GM23338 (cell line): ENCODE measurements around the gene SIGLEC9. TPM values are rescaled to one million over a fixed set of nuclear protein-coding genes. Genes with fewer than 3 reads are reported as not detected.

Experiments used
- ATAC-seq: fragments of 200-7000 bp; cut with Tn5 transposase; 3 replicates; pipeline ENCODE4 v1.9.1; 2020
- DNase-seq: peaks from one replicate; pipeline ENCODE4 v3.0.0-alpha.2; 2015; ENCODE audit warnings: low spot score
- H2AFZ ChIP-seq: fragments of 200-600 bp; sonication (generic); 2 replicates; pipeline ENCODE4 v1.8.0; 2016; ENCODE audit warnings: antibody characterized with exemption, mild to moderate bottlenecking, moderate library complexity
- H3F3A ChIP-seq: fragments of 200-600 bp; sonication (generic); replicated peaks from 2 replicates; pipeline ENCODE4 v1.8.0; 2017; ENCODE audit warnings: antibody characterized with exemption, mixed run types, low read depth
- H3K27ac ChIP-seq: fragments of 200-600 bp; sonication (generic); 2 replicates; pipeline ENCODE4 v1.6.1; 2016; ENCODE audit warnings: low read depth
- H3K27me3 ChIP-seq: fragments of 200-600 bp; sonication (generic); 2 replicates; pipeline ENCODE4 v1.8.0; 2016; ENCODE audit warnings: mild to moderate bottlenecking, mixed run types, moderate library complexity; ENCODE audit not compliant: insufficient read depth
- H3K36me3 ChIP-seq: fragments of 200-600 bp; sonication (generic); 2 replicates; pipeline ENCODE4 v1.8.0; 2016; ENCODE audit warnings: mild to moderate bottlenecking; ENCODE audit not compliant: insufficient read depth
- H3K4me1 ChIP-seq: fragments of 200-600 bp; sonication (generic); 2 replicates; pipeline ENCODE4 v1.8.0; 2016; ENCODE audit warnings: mild to moderate bottlenecking, moderate library complexity; ENCODE audit not compliant: insufficient read depth
- H3K4me2 ChIP-seq: fragments of 200-600 bp; sonication (generic); 2 replicates; pipeline ENCODE4 v1.7.1; 2017; ENCODE audit warnings: mixed run types
- H3K4me3 ChIP-seq: fragments of 200-600 bp; sonication (generic); 2 replicates; pipeline ENCODE4 v1.6.1; 2016; ENCODE audit warnings: mixed run types
- H3K79me2 ChIP-seq: fragments of 200-600 bp; sonication (generic); replicated peaks from 2 replicates; pipeline ENCODE4 v1.8.0; 2017; ENCODE audit warnings: mild to moderate bottlenecking; ENCODE audit not compliant: insufficient read depth
- H3K9me2 ChIP-seq: fragments of 200-600 bp; sonication (generic); 2 replicates; pipeline ENCODE4 v1.8.0; 2017; ENCODE audit not compliant: insufficient read depth
- H4K20me1 ChIP-seq: fragments of 200-600 bp; sonication (generic); replicated peaks from 2 replicates; pipeline ENCODE4 v1.8.0; 2017; ENCODE audit warnings: mild to moderate bottlenecking; ENCODE audit not compliant: insufficient read depth
- H3K27ac Mint-ChIP-seq: 2 replicates; pipeline ENCODE4 v1.8.0; 2020; ENCODE audit warnings: inconsistent platforms, mild to moderate bottlenecking, moderate library complexity, mixed read lengths
- H3K27me3 Mint-ChIP-seq: 3 replicates; pipeline ENCODE4 v1.8.0; 2022; ENCODE audit warnings: low read depth, mild to moderate bottlenecking, moderate library complexity, mixed read lengths, inconsistent platforms; ENCODE audit not compliant: insufficient read depth, poor library complexity
- H3K36me3 Mint-ChIP-seq: 3 replicates; pipeline ENCODE4 v1.8.0; 2021; ENCODE audit warnings: low read depth, mild to moderate bottlenecking, inconsistent platforms, moderate library complexity, mixed read lengths
- H3K4me1 Mint-ChIP-seq: 3 replicates; pipeline ENCODE4 v1.8.0; 2020; ENCODE audit warnings: mild to moderate bottlenecking, inconsistent platforms, mixed read lengths
- H3K4me3 Mint-ChIP-seq: 3 replicates; pipeline ENCODE4 v1.8.0; 2021; ENCODE audit warnings: moderate library complexity, mild to moderate bottlenecking, inconsistent platforms, mixed read lengths
- H3K9me3 Mint-ChIP-seq: 3 replicates; pipeline ENCODE4 v1.8.0; 2020; ENCODE audit warnings: moderate library complexity, mild to moderate bottlenecking, inconsistent platforms, mixed read lengths
- CREB1 ChIP-seq: fragments of 250-450 bp; sonication (Bioruptor Pico); IDR thresholded peaks from 2 replicates; pipeline ENCODE4 v1.5.0; 2020; ENCODE audit warnings: low read depth, mild to moderate bottlenecking, moderate library complexity
- CTCF ChIP-seq, 2 experiments: fragments of 200-600 bp in 1 of 2; sonication (generic) in 1 of 2; conservative IDR thresholded peaks; 2 replicates each; pipeline versions ENCODE4 v1.5.1 to v1.6.1; 2016 to 2017; ENCODE audit warnings: antibody characterized with exemption in 2 of 2, low read depth in 2 of 2, mild to moderate bottlenecking in 2 of 2, moderate library complexity in 1 of 2
- ETS1 ChIP-seq: IDR thresholded peaks from 2 replicates; pipeline ENCODE4 v1.6.1; 2016; ENCODE audit warnings: antibody characterized with exemption
- EZH2 ChIP-seq: fragments of 200-600 bp; sonication (generic); IDR thresholded peaks from one replicate; pipeline ENCODE4 v1.8.0; 2017; ENCODE audit warnings: antibody characterized with exemption, mild to moderate bottlenecking, low read depth; ENCODE audit not compliant: unreplicated experiment
- EZH2phosphoT487 ChIP-seq: fragments of 200-600 bp; sonication (generic); IDR thresholded peaks from one replicate; pipeline ENCODE4 v1.8.1; 2018; ENCODE audit warnings: antibody characterized with exemption; ENCODE audit not compliant: unreplicated experiment
- JUNB ChIP-seq: IDR thresholded peaks from one replicate; pipeline ENCODE4 v1.6.1; 2016; ENCODE audit warnings: antibody characterized with exemption; ENCODE audit not compliant: unreplicated experiment
- NANOG ChIP-seq: IDR thresholded peaks from 2 replicates; pipeline ENCODE4 v1.6.1; 2016; ENCODE audit warnings: antibody characterized with exemption, borderline replicate concordance
- POLR2AphosphoS5 ChIP-seq: IDR thresholded peaks from 2 replicates; pipeline ENCODE4 v1.6.1; 2016; ENCODE audit warnings: antibody characterized with exemption, low read depth
- REST ChIP-seq: IDR thresholded peaks from one replicate; pipeline ENCODE4 v1.6.1; 2018; ENCODE audit warnings: antibody characterized with exemption; ENCODE audit not compliant: unreplicated experiment
- STAT1 ChIP-seq: IDR thresholded peaks from one replicate; pipeline ENCODE4 v1.6.1; 2016; ENCODE audit warnings: antibody characterized with exemption; ENCODE audit not compliant: unreplicated experiment
- ZNF462 ChIP-seq: fragments of 250-450 bp; sonication (Bioruptor Pico); IDR thresholded peaks from 2 replicates; pipeline ENCODE4 v1.5.0; 2020; ENCODE audit warnings: mild to moderate bottlenecking, moderate library complexity
- polyA plus RNA-seq: library from polyadenylated mRNA; unstranded; fragments of >200 nt; fragmentation: Nextera tagmentation; extraction: Ambion mirVana; gene quantifications from 2 replicates; pipeline ENCODE4 v1.2.1, GENCODE V29; 2016
- total RNA-seq: library from RNA; depleted of rRNA; stranded (reverse); fragments of >200 nt; shearing (Covaris generic); gene quantifications from 2 replicates; pipeline ENCODE4 v1.2.3, GENCODE V29; 2014

The SIGLEC9 gene
- total and polyA plus RNA-seq, 2 experiments from 2014 or later: not detected

GRCh38 chr19:51075998-51076397 is 48.7 kb upstream of the SIGLEC9 start:
- Mint-ChIP-seq H3K9me3 (peaks cover 13% of the 10 kb centered on the region; the same call in 2 of the 3 replicates), H3K27me3 (peaks cover 7% of the 10 kb centered on the region)

More at GRCh38 chr19:51075998-51076397, 48.7 kb upstream of the SIGLEC9 start:
- DNase-seq (no peak), ATAC-seq (no peak)
- H3K4me1 ChIP-seq: peaks cover 6% of the 10 kb centered on the region; the same call in 1 of the 2 replicates
- H3K27ac ChIP-seq: no peak overlapping the region
- H4K20me1 ChIP-seq: no peaks in the 10 kb centered on the region
- no peaks in the 10 kb centered on the region for H3K36me3 Mint-ChIP-seq
- H3K27me3 ChIP-seq: no peaks in the 10 kb centered on the region
- no peaks in the 10 kb centered on the region for H3K79me2 ChIP-seq
- H3K4me3 Mint-ChIP-seq: no peak overlapping the region
- TF ChIP-seq POLR2AphosphoS5 (no peak), EZH2phosphoT487 (no peak), CTCF (conservative IDR thresholded peaks at IDR 0.05; ENCODE audit: low read depth in 2 of 2) (no peak), EZH2 (no peak), NANOG (no peak), CREB1 (CRISPR knock-in tag) (no peak), JUNB (no peak), REST (no peak), STAT1 (no peak), ZNF462 (CRISPR knock-in tag) (no peak), ETS1 (no peak)
- no peak overlapping the region for H3K27ac Mint-ChIP-seq
- H3K4me2 ChIP-seq: no peak overlapping the region
- peaks cover 12% of the 10 kb centered on the region for H3K4me1 Mint-ChIP-seq
- no peaks in the 10 kb centered on the region for H3F3A ChIP-seq
- no peaks in the 10 kb centered on the region for H3K36me3 ChIP-seq
- H2AFZ ChIP-seq: 0 out of 2 replicates have a peak overlapping the region, but pooled peaks have one; percentile 56
- no peak overlapping the region for H3K4me3 ChIP-seq
- no peaks in the 10 kb centered on the region for H3K9me2 ChIP-seq
